AG10803 (cell line): ENCODE results near the gene PSMD5.

ENCODE experiments used
- DNase-seq: peaks from one replicate; pipeline ENCODE4 v3.0.0; 2010; ENCODE audit warnings: low read depth
- H3K4me3 ChIP-seq: 2 replicates; pipeline ENCODE4 v1.5.1; 2011; ENCODE audit warnings: mild to moderate bottlenecking, low read length, control low read depth
- TF ChIP-seq, protein P1 (sequence below): conservative IDR thresholded peaks from 2 replicates; pipeline ENCODE4 v1.5.1; 2011; ENCODE audit warnings: mild to moderate bottlenecking, low read length, control low read depth, inconsistent platforms

The PSMD5 gene

GRCh38 chr9:120787933-120788332, 54.8 kb downstream of the PSMD5 start:
- no peak overlapping the region for H3K4me3 ChIP-seq
- TF ChIP-seq, protein P1, sequence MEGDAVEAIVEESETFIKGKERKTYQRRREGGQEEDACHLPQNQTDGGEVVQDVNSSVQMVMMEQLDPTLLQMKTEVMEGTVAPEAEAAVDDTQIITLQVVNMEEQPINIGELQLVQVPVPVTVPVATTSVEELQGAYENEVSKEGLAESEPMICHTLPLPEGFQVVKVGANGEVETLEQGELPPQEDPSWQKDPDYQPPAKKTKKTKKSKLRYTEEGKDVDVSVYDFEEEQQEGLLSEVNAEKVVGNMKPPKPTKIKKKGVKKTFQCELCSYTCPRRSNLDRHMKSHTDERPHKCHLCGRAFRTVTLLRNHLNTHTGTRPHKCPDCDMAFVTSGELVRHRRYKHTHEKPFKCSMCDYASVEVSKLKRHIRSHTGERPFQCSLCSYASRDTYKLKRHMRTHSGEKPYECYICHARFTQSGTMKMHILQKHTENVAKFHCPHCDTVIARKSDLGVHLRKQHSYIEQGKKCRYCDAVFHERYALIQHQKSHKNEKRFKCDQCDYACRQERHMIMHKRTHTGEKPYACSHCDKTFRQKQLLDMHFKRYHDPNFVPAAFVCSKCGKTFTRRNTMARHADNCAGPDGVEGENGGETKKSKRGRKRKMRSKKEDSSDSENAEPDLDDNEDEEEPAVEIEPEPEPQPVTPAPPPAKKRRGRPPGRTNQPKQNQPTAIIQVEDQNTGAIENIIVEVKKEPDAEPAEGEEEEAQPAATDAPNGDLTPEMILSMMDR, result no peak
- DNase-seq, result no peak

DNA sequence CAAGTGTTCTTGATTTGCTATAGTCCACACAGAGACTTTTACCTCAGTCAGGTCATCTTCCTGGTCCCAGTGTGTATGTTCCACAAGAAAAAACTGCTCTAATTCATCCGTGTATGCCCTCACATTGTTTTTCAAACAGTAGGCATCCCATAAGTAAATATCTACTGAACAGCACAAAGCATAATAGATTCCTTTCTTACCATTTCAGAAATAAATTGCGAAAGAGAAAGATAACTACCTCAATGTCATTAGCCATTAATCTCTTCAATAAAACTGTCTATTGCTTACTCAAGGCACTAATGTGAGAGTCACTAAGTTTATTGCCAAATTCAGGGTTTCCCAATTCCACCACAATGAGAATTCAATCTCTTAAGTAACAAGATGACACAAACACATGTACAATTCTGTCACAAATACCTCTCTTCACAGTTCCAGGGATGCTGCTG, 59.1 kb downstream of the PSMD5 start:
- peak; percentile 96 for DNase-seq
- TF ChIP-seq, protein P1, result no peak
- no peak overlapping the region for H3K4me3 ChIP-seq

DNA sequence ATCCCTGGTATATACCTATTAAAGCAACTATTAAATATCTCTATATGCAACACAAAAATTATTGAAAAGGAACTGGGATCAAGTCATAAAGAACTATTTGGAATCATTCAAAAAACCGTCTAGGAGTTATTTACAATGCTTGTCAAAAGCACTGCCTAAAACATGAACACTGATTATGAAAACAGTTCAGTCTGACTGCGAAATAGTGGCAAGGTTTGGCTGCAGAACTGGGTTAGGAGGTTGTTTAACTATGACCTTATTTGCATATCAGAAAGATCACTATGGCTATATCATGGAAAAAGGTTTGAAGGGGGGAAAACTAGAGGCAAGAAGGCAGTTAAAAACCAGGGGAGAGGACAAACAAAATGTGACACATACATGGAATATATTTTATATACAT, 61.5 kb downstream of the PSMD5 start:
- no peak for DNase-seq
- TF ChIP-seq, protein P1, result no peak

DNA sequence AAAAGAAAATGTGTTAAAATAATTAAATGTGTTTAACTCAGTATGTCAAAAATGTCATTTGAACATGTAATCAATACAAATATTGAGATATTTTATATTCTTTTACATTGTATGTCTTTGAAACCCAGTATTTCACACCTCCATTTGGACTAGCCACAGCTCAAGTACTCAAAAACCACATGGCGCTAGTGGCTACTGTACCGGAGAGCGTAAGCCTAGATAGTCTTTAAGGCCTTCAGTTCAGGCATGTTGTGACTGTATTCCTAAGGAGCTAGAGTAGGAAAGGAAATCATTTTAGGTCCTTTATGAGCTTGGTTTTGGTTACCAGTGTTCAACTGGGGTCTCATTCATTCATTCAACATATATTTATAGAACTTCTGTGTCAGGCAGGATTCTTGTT, 62.4 kb downstream of the PSMD5 start:
- H3K4me3 ChIP-seq, result no peak overlapping the region
- TF ChIP-seq, protein P1, result no peak
- DNase-seq, result no peak

More for the DNA sequence above, 61.5 kb downstream of the PSMD5 start:
- H3K4me3 ChIP-seq, result no peak overlapping the region

DNA sequence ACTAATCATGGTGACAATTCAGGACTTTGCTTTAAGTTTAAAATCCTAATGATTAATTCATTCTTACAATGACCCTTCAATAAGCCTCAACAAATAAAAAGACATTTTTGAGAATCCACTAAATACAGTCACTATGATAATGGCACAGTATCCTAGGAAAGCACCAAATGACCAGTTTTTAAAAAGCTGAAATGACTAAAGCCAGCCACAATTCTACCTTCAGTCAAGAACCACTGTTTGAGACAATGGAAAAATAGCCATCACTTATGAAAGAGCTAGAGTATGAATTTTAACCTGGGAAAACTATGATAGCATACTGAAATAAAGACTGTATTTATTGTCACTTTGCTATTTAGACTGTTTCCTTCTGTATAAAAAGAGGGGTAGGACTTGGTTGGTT, 63.5 kb downstream of the PSMD5 start:
- DNase-seq, result no peak
- H3K4me3 ChIP-seq, result no peak overlapping the region
- TF ChIP-seq, protein P1, result no peak

DNA sequence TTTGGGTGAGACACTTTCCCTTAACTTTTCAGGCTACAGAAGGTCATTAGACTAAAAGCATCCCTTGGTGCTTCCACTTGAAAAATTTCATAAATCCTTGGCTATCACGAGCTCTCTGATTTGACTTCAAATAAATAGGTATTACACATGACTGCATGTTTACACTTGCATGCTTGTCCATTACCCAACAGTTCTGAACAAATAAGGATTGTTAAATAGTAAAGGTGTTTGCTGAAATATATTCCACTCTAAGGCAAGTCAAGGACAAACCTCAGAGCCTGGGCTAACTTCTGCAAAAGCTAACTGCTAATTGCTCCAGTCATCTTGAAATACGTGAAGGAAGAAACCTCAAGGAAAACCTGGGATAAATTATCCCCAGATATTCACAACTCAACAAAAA, 64.0 kb downstream of the PSMD5 start:
- TF ChIP-seq, protein P1, result no peak
- DNase-seq, result no peak
- no peak overlapping the region for H3K4me3 ChIP-seq

DNA sequence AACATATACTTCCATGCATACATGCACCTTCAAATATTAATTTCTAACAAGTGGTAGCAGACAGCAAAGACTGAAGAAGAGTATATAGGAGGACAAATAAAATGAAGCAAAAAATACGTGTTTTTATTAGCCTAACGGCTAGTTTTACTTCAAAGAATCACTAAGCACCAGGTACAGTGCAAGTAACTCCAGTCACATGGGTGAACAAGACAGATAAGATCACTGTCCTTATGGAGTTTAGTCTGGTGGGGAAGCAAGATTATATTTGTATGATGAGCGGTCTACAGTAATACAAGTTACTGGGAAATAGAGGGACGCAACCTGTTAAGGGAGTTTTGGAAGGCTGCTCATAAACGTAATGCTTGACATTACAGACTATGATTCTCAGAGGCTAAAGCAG, 65.5 kb downstream of the PSMD5 start:
- TF ChIP-seq, protein P1, result no peak
- no peak for DNase-seq
- no peak overlapping the region for H3K4me3 ChIP-seq
